Glutamatergic neuron (in vitro differentiated cells): ENCODE measurements around the gene PPM1M. TPM values are rescaled to one million over a fixed set of nuclear protein-coding genes. Genes with fewer than 3 reads are reported as not detected.

Source experiments
- DNase-seq: peaks from one replicate; pipeline ENCODE4 v3.0.0; 2022
- H3K27ac Mint-ChIP-seq: one replicate; pipeline ENCODE4 v1.8.0; 2020; ENCODE audit warnings: mild to moderate bottlenecking, mixed read lengths, inconsistent platforms; ENCODE audit not compliant: unreplicated experiment
- H3K27me3 Mint-ChIP-seq: one replicate; pipeline ENCODE4 v1.8.0; 2020; ENCODE audit warnings: mild to moderate bottlenecking, moderate library complexity, mixed read lengths, inconsistent platforms; ENCODE audit not compliant: unreplicated experiment
- H3K36me3 Mint-ChIP-seq: one replicate; pipeline ENCODE4 v1.8.0; 2020; ENCODE audit warnings: mild to moderate bottlenecking, mixed read lengths, inconsistent platforms; ENCODE audit not compliant: unreplicated experiment
- H3K4me1 Mint-ChIP-seq: one replicate; pipeline ENCODE4 v1.8.0; 2020; ENCODE audit warnings: mild to moderate bottlenecking, low read depth, mixed read lengths, inconsistent platforms; ENCODE audit not compliant: unreplicated experiment
- H3K4me3 Mint-ChIP-seq: one replicate; pipeline ENCODE4 v1.8.0; 2020; ENCODE audit warnings: mild to moderate bottlenecking, mixed read lengths, inconsistent platforms; ENCODE audit not compliant: unreplicated experiment
- H3K9me3 Mint-ChIP-seq: one replicate; pipeline ENCODE4 v1.8.0; 2020; ENCODE audit warnings: mild to moderate bottlenecking, moderate library complexity, mixed read lengths, inconsistent platforms; ENCODE audit not compliant: unreplicated experiment
- total RNA-seq: library from RNA; stranded (reverse); fragmentation: NEBNext Ultra II Directional; extraction: Animal tissue kit (Norgen Biotek cat#: 25700); gene quantifications from one replicate; pipeline ENCODE4 v1.2.1, GENCODE V29; 2021; ENCODE audit not compliant: unreplicated experiment
- TF ChIP-seq, protein P1 (sequence below): fragments of 200-600 bp; sonication (generic); IDR thresholded peaks from one replicate; pipeline ENCODE4 v1.5.0; 2021; ENCODE audit not compliant: partially characterized antibody, unreplicated experiment

PPM1M gene
- total RNA-seq, 1 donor from 2014 or later: 7.8 TPM

DNA sequence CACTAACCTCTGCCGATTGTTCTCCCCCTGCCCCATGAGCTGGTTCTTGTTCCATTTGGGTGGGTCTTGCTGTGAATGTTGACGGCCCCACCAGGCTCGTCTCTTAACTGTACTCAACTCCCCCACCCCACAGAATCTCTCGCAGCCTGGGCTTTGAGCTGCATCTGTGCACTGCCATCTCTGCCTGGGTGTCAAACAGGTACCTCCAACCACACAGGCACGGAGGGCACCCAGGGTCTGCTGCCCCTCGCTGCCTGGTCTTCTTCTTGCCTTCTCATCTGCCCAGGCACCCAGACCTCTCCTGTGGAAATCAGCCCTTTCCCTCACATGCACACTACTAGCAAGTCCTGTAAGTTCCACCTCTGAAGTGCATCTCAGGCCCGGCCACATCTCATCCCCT lies 30.2 kb upstream of the PPM1M start:
- H3K27me3 Mint-ChIP-seq: no peaks in the 10 kb centered on the region
- peaks cover 4% of the 10 kb centered on the region for H3K36me3 Mint-ChIP-seq
- no peak for DNase-seq
- H3K9me3 Mint-ChIP-seq: peaks cover 4% of the 10 kb centered on the region
- H3K4me3 Mint-ChIP-seq: no peak overlapping the region
- H3K4me1 Mint-ChIP-seq: no peaks in the 10 kb centered on the region
- TF ChIP-seq, protein P1, sequence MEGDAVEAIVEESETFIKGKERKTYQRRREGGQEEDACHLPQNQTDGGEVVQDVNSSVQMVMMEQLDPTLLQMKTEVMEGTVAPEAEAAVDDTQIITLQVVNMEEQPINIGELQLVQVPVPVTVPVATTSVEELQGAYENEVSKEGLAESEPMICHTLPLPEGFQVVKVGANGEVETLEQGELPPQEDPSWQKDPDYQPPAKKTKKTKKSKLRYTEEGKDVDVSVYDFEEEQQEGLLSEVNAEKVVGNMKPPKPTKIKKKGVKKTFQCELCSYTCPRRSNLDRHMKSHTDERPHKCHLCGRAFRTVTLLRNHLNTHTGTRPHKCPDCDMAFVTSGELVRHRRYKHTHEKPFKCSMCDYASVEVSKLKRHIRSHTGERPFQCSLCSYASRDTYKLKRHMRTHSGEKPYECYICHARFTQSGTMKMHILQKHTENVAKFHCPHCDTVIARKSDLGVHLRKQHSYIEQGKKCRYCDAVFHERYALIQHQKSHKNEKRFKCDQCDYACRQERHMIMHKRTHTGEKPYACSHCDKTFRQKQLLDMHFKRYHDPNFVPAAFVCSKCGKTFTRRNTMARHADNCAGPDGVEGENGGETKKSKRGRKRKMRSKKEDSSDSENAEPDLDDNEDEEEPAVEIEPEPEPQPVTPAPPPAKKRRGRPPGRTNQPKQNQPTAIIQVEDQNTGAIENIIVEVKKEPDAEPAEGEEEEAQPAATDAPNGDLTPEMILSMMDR: no peak
- H3K27ac Mint-ChIP-seq: no peak overlapping the region

DNA sequence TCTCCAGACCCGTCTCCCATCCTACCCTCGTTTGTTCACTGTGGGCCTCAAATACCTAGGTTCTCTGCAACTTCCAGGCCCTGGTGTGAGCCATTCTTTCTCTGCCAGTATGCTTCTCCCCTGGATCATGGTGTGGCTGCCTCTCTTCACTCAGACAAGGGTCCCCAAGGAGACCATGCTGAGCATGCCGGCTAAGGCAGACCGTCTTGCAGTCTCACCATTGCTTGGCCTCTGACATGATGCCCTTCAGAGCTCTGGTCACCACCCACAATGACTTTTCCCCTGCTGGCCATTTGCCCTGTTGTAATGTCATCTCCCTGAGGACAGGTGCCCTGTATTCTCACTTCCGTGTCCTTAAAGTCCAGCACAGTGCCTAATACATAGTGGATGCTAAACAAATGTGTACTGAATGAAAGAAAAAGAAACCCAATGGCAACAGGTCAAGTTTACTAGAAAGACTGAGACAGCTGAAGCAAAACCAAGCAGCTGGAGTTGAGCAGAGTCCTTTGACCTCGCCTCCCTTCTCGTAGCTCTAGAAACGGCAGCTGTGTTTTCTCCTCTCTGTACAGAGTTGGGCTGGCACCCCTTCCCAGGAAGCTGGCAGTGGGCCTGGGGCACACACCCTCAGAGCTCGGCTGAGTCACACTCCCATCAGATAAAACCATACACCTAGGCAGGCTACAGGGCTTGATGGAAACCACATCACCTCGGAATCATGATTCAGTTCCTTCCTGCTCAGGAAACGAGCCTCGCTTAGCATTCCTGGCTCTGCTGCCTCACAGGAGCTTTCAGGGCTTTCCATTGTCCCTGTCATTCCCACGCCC lies 28.8 kb upstream of the PPM1M start:
- Mint-ChIP-seq H3K9me3 (peaks cover 4% of the 10 kb centered on the region), H3K36me3 (peaks cover 4% of the 10 kb centered on the region), H3K4me1 (no peaks in the 10 kb centered on the region), H3K27me3 (no peaks in the 10 kb centered on the region), H3K4me3 (no peak overlapping the region), H3K27ac (no peak overlapping the region)
- TF ChIP-seq, protein P1: no peak
- no peak for DNase-seq

DNA sequence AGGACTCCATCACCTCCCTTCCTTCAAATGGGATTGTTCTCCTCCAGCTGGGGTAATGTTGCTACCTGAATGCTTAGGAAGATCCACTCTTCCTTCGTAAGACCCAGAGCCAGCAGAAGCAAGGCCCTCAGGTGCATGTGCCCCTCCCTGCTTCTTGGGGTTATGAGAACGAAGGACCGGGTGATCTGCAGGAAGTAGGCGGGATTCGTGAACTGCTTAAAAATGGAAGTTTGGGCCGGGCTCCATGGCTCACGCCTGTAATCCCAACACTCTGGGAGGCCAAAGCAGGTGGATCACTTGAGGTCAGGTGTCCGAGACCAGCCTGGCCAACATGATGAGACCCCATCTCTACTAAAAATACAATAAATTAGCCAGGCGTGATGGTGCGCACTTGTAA lies 28.2 kb upstream of the PPM1M start:
- Mint-ChIP-seq H3K4me1 (no peaks in the 10 kb centered on the region), H3K9me3 (peaks cover 2% of the 10 kb centered on the region), H3K27me3 (no peaks in the 10 kb centered on the region), H3K27ac (no peak overlapping the region), H3K36me3 (peaks cover 4% of the 10 kb centered on the region), H3K4me3 (no peak overlapping the region)
- no peak for DNase-seq
- TF ChIP-seq, protein P1: no peak

DNA sequence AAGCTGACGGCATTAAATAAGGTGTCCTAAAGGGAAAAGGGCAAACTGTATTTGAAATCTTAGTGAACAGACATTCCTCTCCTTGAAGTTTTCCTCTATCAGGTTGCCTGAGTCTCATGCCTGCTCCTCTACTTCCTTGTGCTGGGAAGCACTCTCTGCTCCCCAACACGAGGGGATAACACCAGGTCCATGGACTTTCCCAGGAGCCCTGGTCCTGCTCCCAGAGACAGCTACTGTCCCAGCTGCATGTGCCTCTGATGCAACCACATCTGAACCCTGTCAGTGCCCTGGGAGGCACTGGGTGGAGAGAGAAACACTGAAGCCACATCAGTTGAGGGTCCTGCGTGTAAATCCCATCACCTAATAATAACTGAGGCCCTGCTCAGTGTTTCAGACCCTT lies 27.5 kb upstream of the PPM1M start:
- H3K36me3 Mint-ChIP-seq: peaks cover 4% of the 10 kb centered on the region
- H3K27me3 Mint-ChIP-seq: peaks cover 5% of the 10 kb centered on the region
- TF ChIP-seq, protein P1: no peak
- H3K9me3 Mint-ChIP-seq: peaks cover 2% of the 10 kb centered on the region
- no peak for DNase-seq
- no peak overlapping the region for H3K27ac Mint-ChIP-seq
- no peaks in the 10 kb centered on the region for H3K4me1 Mint-ChIP-seq
- no peak overlapping the region for H3K4me3 Mint-ChIP-seq

DNA sequence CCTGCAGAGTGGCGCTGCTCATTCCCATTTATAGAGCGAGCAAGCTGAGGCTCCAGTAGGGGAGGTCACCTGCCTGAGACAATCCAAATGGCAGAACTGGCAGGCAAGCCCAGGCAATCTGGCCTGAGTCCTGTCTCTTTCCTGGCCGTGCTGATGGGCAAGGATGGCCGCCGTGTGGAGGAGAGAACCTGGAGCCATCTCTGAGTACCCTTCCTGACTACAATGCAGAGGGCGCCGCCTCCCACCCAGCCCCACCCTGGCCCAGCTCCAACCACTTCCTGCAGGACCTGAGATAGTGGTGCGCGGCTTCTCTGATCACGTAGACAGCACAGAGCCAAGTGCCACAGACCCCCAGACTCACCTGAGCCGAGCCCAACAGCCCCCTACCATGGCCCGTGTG lies 27.1 kb upstream of the PPM1M start:
- no peak for DNase-seq
- H3K36me3 Mint-ChIP-seq: peaks cover 4% of the 10 kb centered on the region
- H3K4me3 Mint-ChIP-seq: no peak overlapping the region
- H3K4me1 Mint-ChIP-seq: no peaks in the 10 kb centered on the region
- no peak overlapping the region for H3K27ac Mint-ChIP-seq
- H3K27me3 Mint-ChIP-seq: peaks cover 5% of the 10 kb centered on the region
- H3K9me3 Mint-ChIP-seq: peaks cover 2% of the 10 kb centered on the region
- TF ChIP-seq, protein P1: no peak
